Left colon (tissue), 2 donors: ENCODE measurements around the gene FGF19. TPM values are rescaled to one million over a fixed set of nuclear protein-coding genes. Genes with fewer than 3 reads are reported as not detected.

Source experiments
- ATAC-seq: fragments of 200-7000 bp; cut with Tn5 transposase; one replicate; pipeline ENCODE4 v1.9.1; 2020; ENCODE audit warnings: mild to moderate bottlenecking, moderate library complexity
- DNase-seq, 2 donors: peaks; one replicate each; pipeline ENCODE4 v3.0.0-alpha.2; 2020
- intact Hi-C, 2 donors: fragments of 100-400 bp; cut with DNase I in 1 of 2; cut with micrococcal nuclease in 1 of 2; formaldehyde crosslinking; loops; one replicate each; pipeline versions ENCODE4 v1.11.2 to v1.14.0; 2022; cut with DNase I, micrococcal nuclease
- total RNA-seq, 2 donors: library from RNA; stranded (reverse); fragmentation: NEBNext Ultra II Directional; extraction: Animal tissue kit (Norgen Biotek cat#: 25700); gene quantifications; one replicate each; pipeline ENCODE4 v1.2.1, GENCODE V29; 2021
- donor health status: DM: no; HTN: no; CAD: no.
- donor health status: DM: yes; HTN: yes; CAD: no.

The FGF19 gene
- total RNA-seq, 2 donors from 2014 or later: not detected

DNA sequence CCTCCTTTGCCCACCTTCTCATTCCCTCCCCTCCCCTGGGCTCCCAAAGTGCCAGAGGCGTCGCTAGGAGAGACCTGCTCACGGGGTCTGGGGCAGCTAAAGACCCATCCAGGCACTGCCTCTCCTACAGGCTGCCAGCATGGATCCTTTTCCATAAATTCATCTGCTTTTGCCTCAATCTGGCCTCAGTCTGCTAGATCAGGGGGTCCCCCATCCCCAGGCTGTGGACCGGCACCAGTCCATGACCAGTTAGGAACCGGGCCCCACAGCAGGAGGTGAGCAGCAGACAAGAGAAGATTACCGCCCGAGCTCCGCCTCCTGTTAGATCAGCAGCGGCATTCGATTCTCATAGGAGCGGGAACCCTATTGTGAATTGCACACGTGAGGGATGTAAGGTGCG, 41.0 kb downstream of the FGF19 start:
- intact Hi-C loops: no loop called here
- DNase-seq: peak in 1 of 2 donors; percentile 11
- no peak for ATAC-seq

DNA sequence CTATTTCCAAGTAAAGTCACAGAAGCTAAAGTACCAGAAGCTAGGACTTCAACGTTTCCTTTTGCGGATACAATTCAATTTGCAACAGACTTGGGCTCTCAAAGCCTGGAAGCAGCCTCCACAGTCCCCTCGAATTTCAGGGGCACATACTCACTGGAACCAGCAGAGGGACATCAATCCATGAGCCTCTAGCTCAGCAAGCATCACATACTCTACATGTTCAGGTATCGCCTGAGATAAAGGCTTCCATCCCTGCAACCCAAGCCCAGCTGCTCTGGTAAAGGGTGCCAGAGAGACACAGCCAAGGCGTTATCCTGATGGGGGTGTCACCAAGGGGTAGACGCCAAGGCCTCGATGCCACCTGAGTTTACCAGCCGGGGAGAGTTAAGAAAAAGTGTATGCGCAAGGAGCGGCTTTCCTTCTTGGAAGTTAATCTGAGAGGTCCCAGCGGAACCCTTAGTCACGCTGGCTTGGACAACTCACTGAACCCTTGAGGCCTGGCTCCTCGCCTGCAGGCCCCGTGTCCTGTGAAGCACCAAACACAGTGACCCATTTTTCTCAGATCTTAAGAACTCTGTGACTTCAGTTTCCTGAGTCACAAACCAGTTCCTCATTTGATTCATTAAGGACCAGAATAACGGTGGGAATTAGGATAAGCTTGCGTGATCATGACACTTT, 41.7 kb downstream of the FGF19 start:
- ATAC-seq: no peak

DNA sequence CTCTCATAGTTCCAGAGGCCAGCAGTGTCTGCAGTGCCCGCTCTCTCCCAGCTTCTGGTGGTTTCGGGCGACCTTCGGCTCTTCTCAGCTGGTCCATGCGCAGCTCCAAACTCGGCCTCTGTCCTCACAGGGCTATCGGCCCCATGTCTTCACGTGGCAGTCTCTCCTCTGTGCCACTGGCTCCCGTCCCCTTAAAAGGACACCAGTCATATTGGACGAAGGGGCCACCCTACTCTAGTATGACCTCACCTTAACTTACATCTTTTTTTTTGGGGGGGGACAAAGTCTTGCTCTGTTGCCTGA, 42.5 kb downstream of the FGF19 start:
- intact Hi-C loops: no loop called here
- ATAC-seq (no peak), DNase-seq (peak in 1 of 2 donors; percentile 14)

More for the DNA sequence above, 41.7 kb downstream of the FGF19 start:
- no peak for DNase-seq
- intact Hi-C loops: no loop called here

DNA sequence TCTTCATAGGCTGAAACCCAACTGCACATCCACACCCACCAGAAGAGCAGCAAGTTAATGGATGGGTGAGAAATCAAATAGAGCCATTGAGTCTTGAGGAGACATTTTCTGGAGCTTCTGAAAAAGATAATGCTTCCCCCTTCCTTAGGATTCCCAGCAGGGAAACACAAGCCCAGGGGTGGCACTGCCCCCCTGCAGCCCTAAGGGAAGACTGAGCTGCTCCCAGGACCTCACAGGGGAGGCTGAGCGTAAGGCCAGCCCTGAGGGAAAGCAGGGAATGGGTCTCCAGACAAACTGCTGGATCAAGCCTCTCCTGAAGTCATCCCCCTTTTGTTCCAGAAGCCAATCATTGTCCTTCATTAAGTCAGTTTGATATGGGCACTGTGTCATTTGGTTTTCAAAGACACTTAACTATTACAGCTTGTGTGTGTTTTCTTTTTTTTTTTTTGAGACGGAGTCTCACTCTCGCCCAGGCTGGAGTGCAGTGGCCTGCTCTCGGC, 43.8 kb downstream of the FGF19 start:
- ATAC-seq: no peak
- no peak for DNase-seq
- intact Hi-C loops: no loop called here

DNA sequence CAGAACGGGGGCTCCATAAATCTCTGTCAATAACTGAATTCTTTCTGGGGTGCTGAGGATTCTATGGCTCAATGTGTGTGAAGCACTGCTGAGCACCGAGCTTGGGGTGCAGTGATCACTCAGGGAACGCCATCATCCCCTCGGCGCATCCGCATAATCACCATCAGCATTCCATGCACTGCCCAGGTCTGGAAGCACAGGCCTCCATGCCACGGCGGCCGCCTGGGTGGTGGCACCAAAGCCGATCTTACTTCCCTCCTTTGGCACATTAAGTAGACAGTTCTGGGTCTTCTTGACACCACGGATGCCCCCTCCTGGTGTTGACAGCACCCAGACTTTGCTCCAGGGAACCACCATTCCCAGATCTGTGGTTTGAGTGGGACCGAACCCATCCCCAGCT, 44.2 kb downstream of the FGF19 start:
- intact Hi-C loops: no loop called here
- ATAC-seq (no peak), DNase-seq (no peak)

DNA sequence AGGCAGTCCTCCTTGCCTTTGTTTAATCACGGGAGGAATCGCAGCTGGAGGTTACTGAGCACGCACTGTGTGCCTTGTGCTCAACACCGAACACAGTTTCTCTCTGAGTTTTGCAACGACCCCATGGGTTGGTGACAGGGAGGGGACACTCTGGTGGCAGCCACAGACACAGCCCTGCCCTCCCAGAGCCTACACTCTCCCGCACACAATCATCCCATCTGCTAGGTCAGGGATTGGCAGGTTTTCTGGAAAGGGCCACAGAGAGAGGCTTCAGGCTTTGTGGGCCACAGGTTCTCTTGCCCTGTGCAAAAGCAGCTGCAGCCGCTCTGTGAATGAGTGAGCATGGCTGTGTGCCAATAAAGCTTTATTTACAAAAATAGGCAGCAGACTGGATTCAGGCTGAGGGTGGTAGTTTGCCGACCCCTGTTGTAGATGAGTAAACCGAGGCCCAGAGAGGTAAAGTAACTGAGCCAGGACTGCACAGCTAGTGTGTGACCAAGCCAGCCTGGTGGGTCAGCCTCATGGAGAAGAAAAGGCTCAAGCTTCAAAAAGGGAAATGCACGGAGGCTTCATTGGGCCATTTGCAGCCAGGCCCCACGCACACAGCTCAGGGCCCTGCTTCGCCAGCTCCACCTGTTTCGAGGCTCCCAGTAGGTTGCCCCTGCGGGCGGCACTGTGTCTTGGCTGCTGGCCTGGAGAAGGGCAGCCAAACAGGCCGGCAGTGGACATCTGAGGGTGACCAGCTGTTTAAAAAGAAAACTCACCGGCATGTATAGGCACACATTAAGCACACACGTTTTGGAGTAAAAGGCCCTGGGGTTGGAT, 45.0 kb downstream of the FGF19 start:
- DNase-seq: no peak
- intact Hi-C loops: no loop called here

DNA sequence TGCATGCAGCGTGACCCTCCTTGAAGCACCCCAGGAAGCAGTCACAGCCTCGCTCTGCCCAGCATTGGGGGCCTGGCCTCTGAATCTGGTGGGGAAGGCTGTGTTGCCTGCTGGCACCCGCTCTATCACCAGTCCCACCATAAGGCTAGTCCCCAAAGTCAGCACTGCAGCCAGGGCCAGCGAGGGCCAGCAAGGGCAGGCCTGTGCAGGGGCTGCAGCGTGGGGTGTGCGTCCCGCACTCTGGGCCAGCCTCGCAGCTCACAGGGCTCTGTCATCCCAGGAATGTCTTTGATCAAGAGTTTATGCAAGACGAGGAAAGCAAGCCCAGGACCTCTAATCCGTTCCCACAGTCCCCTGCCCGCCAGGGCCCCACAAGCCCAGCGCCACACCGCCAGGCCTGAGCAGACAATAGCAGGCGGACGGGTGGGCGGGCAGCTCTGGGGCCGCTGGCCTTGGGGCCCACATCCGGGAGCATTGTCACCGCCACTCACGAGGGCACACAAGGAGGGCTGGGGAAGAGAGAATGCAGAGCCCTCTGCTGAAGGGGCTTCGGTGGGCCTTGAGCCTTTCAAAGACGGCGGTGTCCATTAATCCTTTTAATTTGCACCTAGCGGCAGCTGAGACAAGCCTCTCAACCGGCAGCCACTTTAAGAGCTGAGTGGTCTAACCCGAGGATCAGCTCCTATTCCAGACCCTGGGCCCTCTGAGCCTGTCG, 45.8 kb downstream of the FGF19 start:
- intact Hi-C loops: no loop called here
- DNase-seq (no peak), ATAC-seq (no peak)

More for the DNA sequence above, 45.0 kb downstream of the FGF19 start:
- no peak for ATAC-seq

DNA sequence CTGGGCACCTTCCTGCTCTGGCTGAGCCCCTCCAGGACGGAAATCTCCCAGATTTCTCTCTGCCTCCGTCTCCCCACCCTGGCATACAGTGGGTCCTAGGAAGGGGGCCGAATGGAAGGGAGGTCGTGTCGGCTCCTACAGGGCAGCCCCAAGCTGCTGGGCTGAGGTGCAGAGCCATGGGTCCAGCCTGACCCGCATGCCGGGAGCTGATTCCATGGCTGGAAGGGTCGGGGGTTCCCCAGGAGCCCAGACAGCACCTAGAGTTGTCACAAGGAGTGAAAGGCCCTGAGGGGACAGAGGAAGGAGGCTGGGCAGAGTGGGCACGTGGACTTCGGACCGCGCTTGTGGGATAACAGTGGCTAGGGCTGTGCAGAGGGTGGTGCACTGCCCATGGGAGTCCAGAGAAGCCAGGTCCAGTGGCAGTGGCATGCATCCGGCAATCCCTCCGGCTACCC, 46.3 kb downstream of the FGF19 start:
- ATAC-seq (no peak), DNase-seq (no peak)
- intact Hi-C loops: no loop called here

DNA sequence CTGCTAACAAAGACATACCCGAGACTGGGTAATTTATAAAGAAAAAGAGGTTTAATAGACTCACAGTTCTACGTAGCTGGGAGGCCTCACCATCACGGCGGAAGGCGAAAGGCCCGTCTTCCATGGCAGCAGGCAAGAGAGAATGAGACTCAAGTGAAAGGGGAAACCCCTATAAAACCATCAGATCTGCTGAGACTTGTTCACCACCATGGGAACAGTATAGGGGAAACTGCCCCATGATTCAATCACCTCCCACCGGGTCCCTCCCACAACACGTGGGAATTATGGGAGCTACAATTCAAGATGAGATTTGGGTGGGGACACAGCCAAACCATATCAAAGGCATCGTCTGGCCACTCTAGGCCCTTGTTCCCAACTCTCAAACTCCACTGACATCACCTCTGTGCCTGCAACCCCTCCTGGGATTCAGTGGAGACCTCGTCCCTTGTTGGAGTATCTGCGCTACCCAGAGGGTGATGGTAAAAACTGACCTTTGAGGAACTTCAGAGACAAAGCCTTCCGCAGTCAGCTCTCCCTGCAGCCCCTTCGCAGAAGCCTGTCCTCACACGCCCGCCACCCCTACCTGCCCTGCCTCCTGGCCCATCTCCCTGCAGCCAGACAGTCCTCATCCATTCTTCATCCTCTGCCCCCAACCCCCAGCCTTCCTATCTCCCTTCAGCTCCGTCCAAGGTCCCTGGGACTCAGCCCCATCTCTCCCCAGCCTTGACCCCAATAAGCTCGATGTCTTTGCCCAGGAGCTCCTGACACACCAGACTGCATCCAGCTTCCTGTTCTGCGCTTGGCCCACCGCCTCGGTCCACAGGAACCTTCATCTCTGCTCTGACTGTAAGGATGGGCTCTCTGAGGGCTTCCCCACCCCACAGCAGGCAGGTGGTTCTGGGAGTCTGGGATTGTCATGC, 47.0 kb downstream of the FGF19 start:
- intact Hi-C loops: no loop called here
- ATAC-seq: no peak
- no peak for DNase-seq

DNA sequence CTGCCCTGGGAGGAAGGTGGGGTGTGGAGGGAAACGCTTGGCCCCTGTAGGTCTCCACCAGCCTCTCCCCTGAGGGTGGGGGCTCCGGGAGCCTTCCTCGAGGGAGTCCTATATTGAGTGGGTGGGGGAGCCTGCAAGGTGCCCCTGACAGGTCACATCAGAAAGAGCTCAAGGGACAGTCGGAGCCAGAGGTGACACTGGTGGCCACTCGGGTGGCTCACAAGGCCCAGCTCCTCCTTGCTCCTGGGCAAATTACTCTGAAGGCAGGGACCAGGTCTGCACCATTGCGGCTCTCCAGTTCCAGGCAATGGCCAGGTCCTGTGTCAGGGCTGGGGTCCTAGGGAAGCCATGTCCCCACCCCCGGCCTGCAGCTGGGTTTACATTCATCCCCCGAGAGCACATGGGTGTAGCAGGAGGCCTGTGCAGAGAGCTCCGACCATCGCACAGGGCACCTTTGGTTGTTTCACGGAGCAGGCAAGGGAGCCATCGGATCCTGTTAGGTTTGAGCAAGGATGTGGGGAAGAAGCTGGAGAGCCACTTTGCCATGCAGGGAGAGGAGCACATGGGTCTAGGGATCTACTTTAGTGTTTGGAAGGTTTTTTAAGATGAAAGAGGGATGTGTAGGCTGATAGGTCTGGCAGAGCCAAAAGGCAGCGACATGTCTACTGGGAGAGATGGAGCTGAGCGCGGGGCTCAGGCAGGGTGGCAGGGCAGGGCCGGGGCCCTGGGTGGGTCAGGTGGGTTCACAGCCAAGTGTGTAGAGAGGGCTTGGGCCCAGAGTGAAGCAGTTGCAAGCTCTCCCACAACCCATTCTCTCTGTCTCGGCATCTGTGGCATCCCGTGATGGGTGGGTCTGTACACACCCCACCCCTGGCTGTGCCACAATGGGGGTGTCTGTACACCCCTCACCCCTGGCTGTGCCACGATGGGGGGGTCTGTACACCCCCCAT, 48.1 kb downstream of the FGF19 start:
- DNase-seq (peak in 1 of 2 donors; percentile 16), ATAC-seq (no peak)
- intact Hi-C loops: no loop called here

DNA sequence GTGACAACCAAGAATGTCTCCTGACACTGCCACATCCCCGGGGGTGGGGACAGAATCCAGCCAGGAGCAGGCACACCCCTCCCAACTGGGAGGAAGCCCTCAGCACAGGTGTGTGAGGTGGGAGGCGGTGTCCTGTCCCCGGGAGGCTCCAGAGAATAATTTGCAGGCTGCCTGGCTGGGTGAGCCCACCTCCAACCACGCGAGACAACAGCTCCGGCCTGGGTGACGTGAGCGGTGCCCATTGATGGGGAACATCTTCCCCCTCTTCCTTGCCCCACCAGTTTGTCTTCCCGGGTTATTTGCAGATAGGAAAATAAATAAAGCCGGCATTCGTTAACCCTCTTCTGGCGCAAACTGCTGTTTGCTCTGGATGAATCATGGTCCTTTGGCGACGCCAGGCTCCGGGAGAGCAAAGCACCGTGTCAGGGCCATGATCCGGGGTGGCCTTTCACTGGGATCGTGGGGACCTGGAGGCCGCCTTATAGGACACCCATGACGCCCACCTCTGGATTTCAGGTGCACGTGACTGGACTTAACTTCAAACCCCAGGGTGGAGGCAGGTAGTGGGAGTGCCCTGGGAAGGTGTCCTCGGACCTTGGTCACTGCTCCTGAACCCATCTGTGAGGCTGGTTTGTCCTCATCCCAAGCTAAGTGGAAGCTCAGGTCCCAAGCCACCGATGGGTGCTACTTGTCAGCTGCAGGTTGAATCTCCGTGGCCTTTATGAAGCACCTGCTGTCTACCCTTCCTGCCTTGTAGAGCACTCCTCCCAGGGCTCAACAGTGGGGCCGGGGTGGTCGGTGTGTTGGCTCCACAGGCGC, 49.0 kb downstream of the FGF19 start:
- DNase-seq: peak in 1 of 2 donors; percentile 28
- ATAC-seq: peak; percentile 65
- intact Hi-C loops: no loop called here

DNA sequence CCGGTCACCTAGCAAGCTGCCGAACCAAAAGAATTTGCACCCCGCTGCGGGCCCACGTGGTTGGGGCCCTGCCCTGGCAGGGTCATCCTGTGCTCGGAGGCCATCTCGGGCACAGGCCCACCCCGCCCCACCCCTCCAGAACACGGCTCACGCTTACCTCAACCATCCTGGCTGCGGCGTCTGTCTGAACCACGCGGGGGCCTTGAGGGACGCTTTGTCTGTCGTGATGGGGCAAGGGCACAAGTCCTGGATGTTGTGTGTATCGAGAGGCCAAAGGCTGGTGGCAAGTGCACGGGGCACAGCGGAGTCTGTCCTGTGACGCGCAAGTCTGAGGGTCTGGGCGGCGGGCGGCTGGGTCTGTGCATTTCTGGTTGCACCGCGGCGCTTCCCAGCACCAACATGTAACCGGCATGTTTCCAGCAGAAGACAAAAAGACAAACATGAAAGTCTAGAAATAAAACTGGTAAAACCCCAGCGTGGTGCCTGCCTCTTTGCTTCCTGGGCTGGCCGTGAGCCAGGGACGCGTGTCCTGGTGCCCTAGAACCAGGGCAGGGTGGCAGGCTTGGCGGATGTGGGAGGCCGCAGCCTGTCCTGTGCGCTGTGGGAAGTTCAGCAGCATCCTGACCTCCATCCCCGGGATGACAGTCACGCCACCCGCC, 49.7 kb downstream of the FGF19 start:
- ATAC-seq (peak; percentile 33), DNase-seq (peak in 1 of 2 donors; percentile 13)
- intact Hi-C loops: no loop called here

DNA sequence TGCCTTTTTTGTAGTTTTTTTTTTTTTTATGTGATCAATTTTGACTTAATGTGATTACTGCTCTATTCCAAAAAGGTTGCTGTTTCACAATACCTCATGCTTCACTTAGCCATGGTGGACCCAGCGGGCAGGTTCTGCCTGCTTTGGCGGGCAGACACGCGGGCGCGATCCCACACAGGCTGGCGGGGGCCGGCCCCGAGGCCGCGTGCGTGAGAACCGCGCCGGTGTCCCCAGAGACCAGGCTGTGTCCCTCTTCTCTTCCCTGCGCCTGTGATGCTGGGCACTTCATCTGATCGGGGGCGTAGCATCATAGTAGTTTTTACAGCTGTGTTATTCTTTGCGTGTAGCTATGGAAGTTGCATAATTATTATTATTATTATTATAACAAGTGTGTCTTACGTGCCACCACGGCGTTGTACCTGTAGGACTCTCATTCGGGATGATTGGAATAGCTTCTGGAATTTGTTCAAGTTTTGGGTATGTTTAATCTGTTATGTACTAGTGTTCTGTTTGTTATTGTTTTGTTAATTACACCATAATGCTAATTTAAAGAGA, 50.3 kb downstream of the FGF19 start:
- ATAC-seq (no peak), DNase-seq (no peak)
- intact Hi-C loops: no loop called here

DNA sequence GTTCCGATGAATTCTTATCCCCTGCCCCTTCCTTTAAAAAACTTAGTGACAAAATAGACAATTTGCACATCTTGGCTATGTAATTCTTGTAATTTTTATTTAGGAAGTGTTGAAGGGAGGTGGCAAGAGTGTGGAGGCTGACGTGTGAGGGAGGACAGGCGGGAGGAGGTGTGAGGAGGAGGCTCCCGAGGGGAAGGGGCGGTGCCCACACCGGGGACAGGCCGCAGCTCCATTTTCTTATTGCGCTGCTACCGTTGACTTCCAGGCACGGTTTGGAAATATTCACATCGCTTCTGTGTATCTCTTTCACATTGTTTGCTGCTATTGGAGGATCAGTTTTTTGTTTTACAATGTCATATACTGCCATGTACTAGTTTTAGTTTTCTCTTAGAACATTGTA, 50.8 kb downstream of the FGF19 start:
- DNase-seq (no peak), ATAC-seq (no peak)
- intact Hi-C loops: no loop called here

DNA sequence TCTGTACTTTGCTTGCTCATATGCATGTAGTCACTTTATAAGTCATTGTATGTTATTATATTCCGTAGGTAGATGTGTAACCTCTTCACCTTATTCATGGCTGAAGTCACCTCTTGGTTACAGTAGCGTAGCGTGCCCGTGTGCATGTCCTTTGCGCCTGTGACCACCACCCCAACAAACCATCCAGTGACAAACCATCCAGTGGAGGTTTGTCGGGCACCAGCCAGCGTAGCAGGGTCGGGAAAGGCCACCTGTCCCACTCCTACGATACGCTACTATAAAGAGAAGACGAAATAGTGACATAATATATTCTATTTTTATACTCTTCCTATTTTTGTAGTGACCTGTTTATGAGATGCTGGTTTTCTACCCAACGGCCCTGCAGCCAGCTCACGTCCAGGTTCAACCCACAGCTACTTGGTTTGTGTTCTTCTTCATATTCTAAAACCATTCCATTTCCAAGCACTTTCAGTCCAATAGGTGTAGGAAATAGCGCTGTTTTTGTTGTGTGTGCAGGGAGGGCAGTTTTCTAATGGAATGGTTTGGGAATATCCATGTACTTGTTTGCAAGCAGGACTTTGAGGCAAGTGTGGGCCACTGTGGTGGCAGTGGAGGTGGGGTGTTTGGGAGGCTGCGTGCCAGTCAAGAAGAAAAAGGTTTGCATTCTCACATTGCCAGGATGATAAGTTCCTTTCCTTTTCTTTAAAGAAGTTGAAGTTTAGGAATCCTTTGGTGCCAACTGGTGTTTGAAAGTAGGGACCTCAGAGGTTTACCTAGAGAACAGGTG, 51.8 kb downstream of the FGF19 start:
- DNase-seq (no peak), ATAC-seq (no peak)
- intact Hi-C loops: no loop called here
